Fibroblast of lung (primary cell): ENCODE data around the gene MBNL3. TPM values are rescaled to one million over a fixed set of nuclear protein-coding genes. Genes with fewer than 3 reads are reported as not detected.

ENCODE experiments used
- DNase-seq, 2 donors: peaks; one replicate each; pipeline versions ENCODE4 v3.0.0 to v3.0.0-alpha.2; 2010; ENCODE audit warnings: low read depth in 2 of 2
- H2AFZ ChIP-seq: 2 replicates; pipeline ENCODE4 v1.5.1; 2012; ENCODE audit warnings: low read length, control low read depth, inconsistent platforms
- H3K27ac ChIP-seq: 2 replicates; pipeline ENCODE4 v1.5.1; 2011; ENCODE audit warnings: low read length, control low read depth; ENCODE audit not compliant: insufficient read depth
- H3K27me3 ChIP-seq: 2 replicates; pipeline ENCODE4 v1.5.1; 2011; ENCODE audit warnings: mild to moderate bottlenecking, low read length; ENCODE audit not compliant: control insufficient read depth, insufficient read depth
- H3K36me3 ChIP-seq: 2 replicates; pipeline ENCODE4 v1.5.1; 2011; ENCODE audit warnings: low read length; ENCODE audit not compliant: control insufficient read depth, insufficient read depth
- H3K4me1 ChIP-seq: 2 replicates; pipeline ENCODE4 v1.5.1; 2011; ENCODE audit warnings: low read length; ENCODE audit not compliant: control insufficient read depth, insufficient read depth; ENCODE audit errors: extremely low read depth
- H3K4me2 ChIP-seq: 2 replicates; pipeline ENCODE4 v1.5.1; 2011; ENCODE audit warnings: low read length, control low read depth; ENCODE audit not compliant: insufficient read depth; ENCODE audit errors: extremely low read depth
- H3K4me3 ChIP-seq, 4 experiments: fragments of 200-600 bp in 1 of 4; sonication (generic) in 1 of 4; replicated peaks in 1 of 4; 2 replicates each; pipeline ENCODE4 v1.5.1; 2011 to 2016; ENCODE audit warnings: low read length in 4 of 4, low read depth in 3 of 4, mild to moderate bottlenecking in 3 of 4, control low read depth in 2 of 4, inconsistent platforms in 1 of 4, mixed read lengths in 1 of 4; ENCODE audit not compliant: insufficient read depth in 1 of 4; ENCODE audit errors: control extremely low read depth in 1 of 4
- H3K79me2 ChIP-seq: 2 replicates; pipeline ENCODE4 v1.5.1; 2012; ENCODE audit warnings: mild to moderate bottlenecking, low read length, inconsistent platforms; ENCODE audit not compliant: control insufficient read depth, insufficient read depth
- H3K9ac ChIP-seq: 2 replicates; pipeline ENCODE4 v1.5.1; 2011; ENCODE audit warnings: mild to moderate bottlenecking, low read length, control low read depth; ENCODE audit not compliant: insufficient read depth
- H3K9me3 ChIP-seq: 2 replicates; pipeline ENCODE4 v1.5.1; 2012; ENCODE audit warnings: low read depth, low read length; ENCODE audit not compliant: control insufficient read depth, insufficient read depth
- H4K20me1 ChIP-seq: 2 replicates; pipeline ENCODE4 v1.5.1; 2011; ENCODE audit warnings: low read length; ENCODE audit not compliant: control insufficient read depth, insufficient read depth; ENCODE audit errors: extremely low read depth
- EZH2 ChIP-seq: IDR thresholded peaks from 2 replicates; pipeline ENCODE4 v1.5.1; 2012; ENCODE audit warnings: low read length, control low read depth, mild to moderate bottlenecking; ENCODE audit errors: missing control alignments
- polyA plus RNA-seq, 2 donors: library from polyadenylated mRNA; depleted of rRNA in 1 of 2; stranded (reverse) in 1 of 2; unstranded in 1 of 2; fragments of >200 nt; gene quantifications; 2 replicates each; pipeline ENCODE4 v1.2.1, GENCODE V29; 2011 to 2012; ENCODE audit warnings: missing spikeins in 1 of 2
- total RNA-seq: library from RNA; depleted of rRNA; stranded (reverse); fragments of >200 nt; gene quantifications from 2 replicates; pipeline ENCODE4 v1.2.1, GENCODE V29; 2014
- TF ChIP-seq, protein P1 (sequence below), 2 donors: IDR thresholded peaks in 1 of 2; conservative IDR thresholded peaks in 1 of 2; 1 replicate in 1 of 2; 2 replicates in 1 of 2; pipeline ENCODE4 v1.5.1; 2011 to 2012; ENCODE audit warnings: low read length in 2 of 2, control low read depth in 1 of 2, inconsistent platforms in 1 of 2, low read depth in 1 of 2, mild to moderate bottlenecking in 1 of 2

The MBNL3 gene
- total and polyA plus RNA-seq, 2 donors (not counting 1 experiment from before 2014, with no cell fraction given) = 2.6 to 4.5 TPM

DNA sequence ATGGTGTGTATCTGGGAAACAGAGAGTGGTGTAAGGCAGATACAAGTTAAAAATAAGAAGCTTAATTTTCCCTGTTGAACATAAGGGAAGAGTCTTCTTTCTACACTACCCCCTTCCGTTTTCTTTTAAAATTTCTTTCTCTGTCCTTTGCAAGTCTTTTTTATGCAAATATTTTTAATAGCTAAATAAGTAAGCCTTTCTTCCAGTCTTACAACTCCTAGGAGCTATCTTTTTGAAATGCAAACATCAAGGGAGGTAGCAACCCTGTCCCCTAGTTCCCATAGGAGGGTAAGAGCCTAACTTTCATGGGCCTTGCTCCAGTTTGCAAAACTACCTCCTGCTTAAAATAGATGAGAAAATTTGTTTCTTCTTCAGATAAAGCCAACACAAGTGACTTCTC lies 121.5 kb downstream of the MBNL3 start:
- H4K20me1 ChIP-seq = no peaks in the 10 kb centered on the region
- no peaks in the 10 kb centered on the region for H3K27me3 ChIP-seq
- no peak overlapping the region for H3K4me3 ChIP-seq
- H3K4me1 ChIP-seq = no peaks in the 10 kb centered on the region
- DNase-seq = no peak
- H3K79me2 ChIP-seq = no peaks in the 10 kb centered on the region
- H3K27ac ChIP-seq = no peak overlapping the region
- no peak overlapping the region for H3K4me2 ChIP-seq
- H3K36me3 ChIP-seq = no peaks in the 10 kb centered on the region
- no peaks in the 10 kb centered on the region for H3K9me3 ChIP-seq
- H3K9ac ChIP-seq = no peak overlapping the region
- no peak overlapping the region for H2AFZ ChIP-seq
- TF ChIP-seq, protein P1, sequence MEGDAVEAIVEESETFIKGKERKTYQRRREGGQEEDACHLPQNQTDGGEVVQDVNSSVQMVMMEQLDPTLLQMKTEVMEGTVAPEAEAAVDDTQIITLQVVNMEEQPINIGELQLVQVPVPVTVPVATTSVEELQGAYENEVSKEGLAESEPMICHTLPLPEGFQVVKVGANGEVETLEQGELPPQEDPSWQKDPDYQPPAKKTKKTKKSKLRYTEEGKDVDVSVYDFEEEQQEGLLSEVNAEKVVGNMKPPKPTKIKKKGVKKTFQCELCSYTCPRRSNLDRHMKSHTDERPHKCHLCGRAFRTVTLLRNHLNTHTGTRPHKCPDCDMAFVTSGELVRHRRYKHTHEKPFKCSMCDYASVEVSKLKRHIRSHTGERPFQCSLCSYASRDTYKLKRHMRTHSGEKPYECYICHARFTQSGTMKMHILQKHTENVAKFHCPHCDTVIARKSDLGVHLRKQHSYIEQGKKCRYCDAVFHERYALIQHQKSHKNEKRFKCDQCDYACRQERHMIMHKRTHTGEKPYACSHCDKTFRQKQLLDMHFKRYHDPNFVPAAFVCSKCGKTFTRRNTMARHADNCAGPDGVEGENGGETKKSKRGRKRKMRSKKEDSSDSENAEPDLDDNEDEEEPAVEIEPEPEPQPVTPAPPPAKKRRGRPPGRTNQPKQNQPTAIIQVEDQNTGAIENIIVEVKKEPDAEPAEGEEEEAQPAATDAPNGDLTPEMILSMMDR (conservative IDR thresholded peaks at IDR 0.05 in 1 of 2, IDR thresholded peaks at IDR 0.05 in 1 of 2; ENCODE audit: low read depth in 1 of 2, low read length in 2 of 2) = no peak
- TF ChIP-seq EZH2 = no peak

DNA sequence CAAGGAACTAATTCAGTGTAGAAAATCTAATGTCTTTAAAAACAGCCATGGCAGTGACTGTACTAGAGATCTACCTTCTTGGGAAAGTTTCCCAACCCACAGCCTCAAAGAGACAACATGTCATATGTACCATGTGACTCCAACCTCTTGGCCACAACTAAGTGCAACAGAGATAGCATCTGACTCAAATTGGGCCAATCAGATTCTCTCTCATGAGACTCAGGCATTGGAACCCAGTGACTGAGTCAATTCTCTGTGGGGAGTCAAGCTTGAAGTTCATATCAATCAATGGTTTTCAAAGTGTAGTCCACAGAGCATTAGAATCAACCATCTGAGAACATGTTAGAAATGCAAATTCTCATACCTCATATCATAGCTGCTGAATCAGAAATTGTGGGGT lies 123.3 kb downstream of the MBNL3 start:
- H3K4me3 ChIP-seq = no peak overlapping the region
- H2AFZ ChIP-seq = no peak overlapping the region
- H3K79me2 ChIP-seq = no peaks in the 10 kb centered on the region
- no peaks in the 10 kb centered on the region for H3K9me3 ChIP-seq
- no peaks in the 10 kb centered on the region for H3K36me3 ChIP-seq
- no peak for TF ChIP-seq EZH2
- TF ChIP-seq, protein P1 (conservative IDR thresholded peaks at IDR 0.05 in 1 of 2, IDR thresholded peaks at IDR 0.05 in 1 of 2; ENCODE audit: low read depth in 1 of 2, low read length in 2 of 2) = no peak
- no peak overlapping the region for H3K9ac ChIP-seq
- no peaks in the 10 kb centered on the region for H3K27me3 ChIP-seq
- no peak for DNase-seq
- no peak overlapping the region for H3K27ac ChIP-seq
- no peak overlapping the region for H3K4me2 ChIP-seq
- H4K20me1 ChIP-seq = no peaks in the 10 kb centered on the region
- H3K4me1 ChIP-seq = no peaks in the 10 kb centered on the region

DNA sequence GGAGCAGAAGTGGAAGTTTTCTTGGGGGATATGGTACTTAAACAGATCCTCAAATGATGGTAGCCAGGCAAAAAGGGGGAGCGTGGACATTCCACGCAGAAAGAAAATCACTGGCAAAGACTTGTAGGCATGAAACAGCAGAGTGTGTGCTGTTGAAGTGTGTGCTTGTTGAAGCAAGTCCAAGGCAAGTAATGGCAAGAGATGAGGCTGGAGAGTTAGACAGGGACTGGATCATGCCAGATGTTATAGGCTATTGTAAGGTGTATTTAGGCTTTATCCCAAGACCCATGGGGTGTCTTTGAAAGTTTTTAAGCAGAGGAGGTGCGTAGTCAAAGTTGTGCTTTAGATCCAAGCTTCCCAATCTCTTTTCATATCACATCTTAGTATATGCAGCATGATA lies 124.5 kb downstream of the MBNL3 start:
- Histone ChIP-seq H3K27ac (no peak overlapping the region), H2AFZ (no peak overlapping the region), H3K4me1 (no peaks in the 10 kb centered on the region), H3K27me3 (no peaks in the 10 kb centered on the region), H3K4me2 (no peak overlapping the region), H3K36me3 (no peaks in the 10 kb centered on the region), H3K9ac (no peak overlapping the region), H3K4me3 (no peak overlapping the region), H4K20me1 (no peaks in the 10 kb centered on the region), H3K9me3 (no peaks in the 10 kb centered on the region), H3K79me2 (no peaks in the 10 kb centered on the region)
- TF ChIP-seq, protein P1 (conservative IDR thresholded peaks at IDR 0.05 in 1 of 2, IDR thresholded peaks at IDR 0.05 in 1 of 2; ENCODE audit: low read depth in 1 of 2, low read length in 2 of 2) = no peak
- TF ChIP-seq EZH2 = no peak
- no peak for DNase-seq
